IMR-90 (cell line): ENCODE data around the gene MCRIP2. TPM values are rescaled to one million over a fixed set of nuclear protein-coding genes. Genes with fewer than 3 reads are reported as not detected.
A peak's percentile ranks its signal among the peaks of the same experiment; 100 is the strongest.

Source experiments
- ATAC-seq: fragments of 200-7000 bp; cut with Tn5 transposase; 2 replicates; pipeline ENCODE4 v1.9.1; 2020; ENCODE audit warnings: low read depth, mild to moderate bottlenecking, moderate library complexity
- BruUV-seq: library from RNA; stranded (reverse); fragments of 400-500 nt; replicated peaks from 2 replicates; lab custom pipeline; 2021; lab: Mats Ljungman, UMichigan
- CTCF ChIA-PET: fragments of 300-600 bp; formaldehyde crosslinking; extraction: SDS; loops from one replicate; lab custom pipeline; 2021; ENCODE audit warnings: antibody characterized with exemption; lab: Yijun Ruan, JAX
- POLR2A ChIA-PET: fragments of 300-600 bp; sonication (Branson Sonifier 250); formaldehyde crosslinking; loops from one replicate; lab custom pipeline; 2022; ENCODE audit warnings: antibody characterized with exemption; ENCODE audit not compliant: unreplicated experiment; lab: Charles Lee
- DNase-seq: peaks from one replicate; pipeline ENCODE4 v3.0.0; 2013
- H2AFZ ChIP-seq: replicated peaks from 2 replicates; pipeline ENCODE3; 2013; ENCODE audit warnings: low read length, mild to moderate bottlenecking; ENCODE audit not compliant: poor library complexity
- H2AK5ac ChIP-seq: 2 replicates; pipeline ENCODE4 v1.6.1; 2013; ENCODE audit warnings: low read depth, low read length, inconsistent platforms
- H2AK9ac ChIP-seq: replicated peaks from 2 replicates; pipeline ENCODE3; 2013; ENCODE audit warnings: mild to moderate bottlenecking, low read depth, low read length, moderate library complexity; ENCODE audit not compliant: poor library complexity
- H2BK120ac ChIP-seq: 2 replicates; pipeline ENCODE4 v1.6.1; 2013; ENCODE audit warnings: low read depth, low read length, inconsistent platforms
- H2BK15ac ChIP-seq: 3 replicates; pipeline ENCODE4 v1.6.1; 2013; ENCODE audit warnings: low read depth, low read length, inconsistent platforms
- H2BK20ac ChIP-seq: 2 replicates; pipeline ENCODE4 v1.6.1; 2013; ENCODE audit warnings: low read depth, mild to moderate bottlenecking, inconsistent platforms, low read length, moderate library complexity
- H2BK5ac ChIP-seq: 2 replicates; pipeline ENCODE4 v1.6.1; 2013; ENCODE audit warnings: mild to moderate bottlenecking, low read depth, low read length, inconsistent platforms; ENCODE audit not compliant: poor library complexity, severe bottlenecking
- H3K14ac ChIP-seq: replicated peaks from 2 replicates; pipeline ENCODE4 v1.6.1; 2013; ENCODE audit warnings: low read depth, low read length, inconsistent platforms
- H3K18ac ChIP-seq: 2 replicates; pipeline ENCODE4 v1.6.1; 2013; ENCODE audit warnings: low read depth, low read length, control low read depth
- H3K23ac ChIP-seq: 2 replicates; pipeline ENCODE4 v1.6.1; 2013; ENCODE audit warnings: low read depth, low read length, inconsistent platforms
- H3K27ac ChIP-seq: 2 replicates; pipeline ENCODE4 v1.5.1; 2013; ENCODE audit warnings: mild to moderate bottlenecking, control low read depth, low read length; ENCODE audit not compliant: insufficient read depth
- H3K27me3 ChIP-seq: 2 replicates; pipeline ENCODE4 v1.6.1; 2013; ENCODE audit warnings: low read length; ENCODE audit not compliant: control insufficient read depth, insufficient read depth
- H3K36me3 ChIP-seq: 2 replicates; pipeline ENCODE4 v1.6.1; 2013; ENCODE audit warnings: low read length, mixed read lengths; ENCODE audit not compliant: control insufficient read depth, insufficient read depth
- H3K4ac ChIP-seq: 2 replicates; pipeline ENCODE4 v1.6.1; 2013; ENCODE audit warnings: low read depth, low read length, inconsistent platforms
- H3K4me1 ChIP-seq: 2 replicates; pipeline ENCODE4 v1.6.1; 2013; ENCODE audit warnings: low read length, mixed read lengths; ENCODE audit not compliant: control insufficient read depth, insufficient read depth
- H3K4me2 ChIP-seq: 2 replicates; pipeline ENCODE4 v1.6.1; 2013; ENCODE audit warnings: low read depth, mild to moderate bottlenecking, control low read depth, low read length, moderate library complexity
- H3K4me3 ChIP-seq: 2 replicates; pipeline ENCODE4 v1.5.1; 2013; ENCODE audit warnings: low read depth, mild to moderate bottlenecking, control low read depth, low read length, moderate library complexity; ENCODE audit not compliant: insufficient read depth
- H3K56ac ChIP-seq: 2 replicates; pipeline ENCODE4 v1.6.1; 2013; ENCODE audit warnings: low read length, inconsistent platforms; ENCODE audit not compliant: insufficient read depth; ENCODE audit errors: extremely low read depth
- H3K79me1 ChIP-seq, 2 experiments: 2 replicates each; pipeline ENCODE4 v1.6.1; 2013; ENCODE audit warnings: low read length in 2 of 2, inconsistent platforms in 1 of 2, low read depth in 1 of 2
- H3K9ac ChIP-seq: 2 replicates; pipeline ENCODE4 v1.6.1; 2013; ENCODE audit warnings: low read depth, low read length, control low read depth
- H3K9me1 ChIP-seq: 2 replicates; pipeline ENCODE4 v1.6.1; 2013; ENCODE audit warnings: low read length, inconsistent platforms; ENCODE audit not compliant: insufficient read depth
- H3K9me3 ChIP-seq: 2 replicates; pipeline ENCODE4 v1.6.1; 2013; ENCODE audit warnings: low read length; ENCODE audit not compliant: control insufficient read depth, insufficient read depth
- H4K20me1 ChIP-seq: 2 replicates; pipeline ENCODE4 v1.6.1; 2013; ENCODE audit warnings: low read length, inconsistent platforms; ENCODE audit not compliant: insufficient read depth
- H4K5ac ChIP-seq: 2 replicates; pipeline ENCODE4 v1.6.1; 2013; ENCODE audit warnings: mild to moderate bottlenecking, low read depth, low read length, control low read depth
- H4K8ac ChIP-seq, 2 experiments: 2 replicates each; pipeline ENCODE4 v1.6.1; 2013; ENCODE audit warnings: low read depth in 2 of 2, low read length in 2 of 2, control low read depth in 1 of 2, inconsistent platforms in 1 of 2
- H4K91ac ChIP-seq: 2 replicates; pipeline ENCODE4 v1.6.1; 2013; ENCODE audit warnings: low read depth, low read length, inconsistent platforms; ENCODE audit not compliant: insufficient read depth
- NFE2L2 ChIP-seq: fragments of 150-350 bp; IDR thresholded peaks from 2 replicates; pipeline ENCODE4 v1.6.1; 2016; ENCODE audit warnings: low read depth, mild to moderate bottlenecking, low read length
- WGBS, 2 experiments: methylation state at CpG; one replicate each; pipeline versions ENCODE4 v1.1.5 to v1.1.7; 2013; ENCODE audit warnings: missing lambda C conversion rate in 2 of 2; ENCODE audit not compliant: insufficient read length in 1 of 2; ENCODE audit errors: extremely low coverage in 2 of 2; 5-methylcytosine and 5-hydroxymethylcytosine counted together
- dilution Hi-C: fragments of 300-500 bp; cut with HindIII; formaldehyde crosslinking; loops from one replicate; pipeline ENCODE4 v1.14.3; 2018; ENCODE audit warnings: low sequenced_read_pairs; ENCODE audit not compliant: unreplicated experiment
- in situ Hi-C: fragments of 300-500 bp; cut with MboI; formaldehyde crosslinking; loops from 3 replicates; pipeline ENCODE4 v1.14.3; 2019; ENCODE audit warnings: low sequenced_read_pairs, inconsistent platforms, mixed read lengths
- intact Hi-C: fragments of 100-400 bp; cut with micrococcal nuclease; formaldehyde crosslinking; loops from 2 replicates; pipeline ENCODE4 v1.10.0; 2022
- polyA plus RNA-seq, 3 experiments: library from polyadenylated mRNA; depleted of rRNA; stranded (reverse); fragments of >200 nt; gene quantifications; 2 replicates each; pipeline ENCODE4 v1.2.3, GENCODE V29; 2012; ENCODE audit warnings: low replicate concordance in 1 of 3
- total RNA-seq: library from RNA; depleted of rRNA; stranded (reverse); fragments of >200 nt; gene quantifications from 2 replicates; pipeline ENCODE4 v1.2.3, GENCODE V29; 2012

Gene MCRIP2
- total and polyA plus RNA-seq, 2 of the 4 experiments (the other 2 are of a cell fraction), result 6.3 to 19.6 TPM

DNA sequence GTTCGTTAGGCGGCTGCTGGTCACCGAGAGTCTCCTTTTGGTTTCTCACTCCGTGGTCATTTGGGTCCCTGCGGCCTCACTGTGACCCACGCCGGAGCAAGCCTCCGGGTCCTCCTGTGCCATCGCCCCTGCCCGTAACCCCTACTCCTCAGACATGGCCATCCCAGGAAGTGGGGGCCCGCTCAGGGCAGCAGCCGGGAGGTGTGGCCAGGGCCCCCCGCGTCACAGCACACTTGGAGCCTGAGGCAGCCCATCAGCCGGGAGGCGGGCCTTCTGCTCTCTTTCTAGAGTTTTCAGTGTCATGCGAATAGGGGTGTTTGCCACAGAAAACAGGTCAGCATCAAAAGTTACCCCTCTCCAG, 18.7 kb upstream of the MCRIP2 start:
- ChIA-PET POLR2A (no interaction called here), CTCF (no interaction called here)
- H3K14ac ChIP-seq, result no peak overlapping the region
- dilution Hi-C loops, result no loop called here
- no peak for DNase-seq
- no peak overlapping the region for H2BK15ac ChIP-seq
- no peak overlapping the region for H2AK9ac ChIP-seq
- peak overlapping the region; percentile 6; the same call in 1 of the 2 replicates for H4K91ac ChIP-seq
- intact Hi-C loops, result no loop called here
- peaks cover 7% of the 10 kb centered on the region; the same call in 1 of the 2 replicates for H3K36me3 ChIP-seq
- H3K9me3 ChIP-seq, result no peaks in the 10 kb centered on the region
- H3K27me3 ChIP-seq, result no peaks in the 10 kb centered on the region
- no peak overlapping the region for H2AK5ac ChIP-seq
- H2AFZ ChIP-seq, result no peak overlapping the region
- no peak overlapping the region for H3K56ac ChIP-seq
- H3K4me2 ChIP-seq, result no peak overlapping the region
- H3K4me3 ChIP-seq, result no peak overlapping the region
- peak overlapping the region; percentile 22; the same call in 1 of the 2 replicates for H4K5ac ChIP-seq
- H3K9ac ChIP-seq, result no peak overlapping the region
- no peak overlapping the region for H2BK20ac ChIP-seq
- H3K4me1 ChIP-seq, result peaks cover 15% of the 10 kb centered on the region
- BruUV-seq, result no TSS peak
- H3K4ac ChIP-seq, result no peak overlapping the region
- peaks cover 16% of the 10 kb centered on the region for H4K20me1 ChIP-seq
- in situ Hi-C loops, result no loop called here
- no peak overlapping the region for H2BK120ac ChIP-seq
- no peak overlapping the region for H3K18ac ChIP-seq
- H3K27ac ChIP-seq, result peak overlapping the region; percentile 23; the same call in 1 of the 2 replicates
- H4K8ac ChIP-seq, result no peak overlapping the region
- WGBS, 2 experiments, result 87% methylated on average over 3 of the region's 17 CpGs; no CpG with 5 or more reads in 1 of the 2 experiments
- no peak overlapping the region for H3K23ac ChIP-seq
- peaks cover 4% of the 10 kb centered on the region; the same call in 1 of the 2 replicates for H3K9me1 ChIP-seq
- H2BK5ac ChIP-seq, result peak overlapping the region; percentile 7
- no peak for ATAC-seq
- H3K79me1 ChIP-seq, result peaks cover 9 to 61% of the 10 kb centered on the region in 2 experiments; a peak in 2 of 4 replicates
- TF ChIP-seq NFE2L2, result no peak
